ENCODE results near the gene BCL2L15. TPM values are rescaled to one million over a fixed set of nuclear protein-coding genes. Genes with fewer than 3 reads are reported as not detected.
"Not testable (repeated sequence)": the region's sequence is repeated elsewhere in the genome, so short reads cannot be mapped to it uniquely, and the experiment has no call there.

Gene BCL2L15
- total RNA-seq, 1 donor from 2014 or later: 3.7 TPM

DNA sequence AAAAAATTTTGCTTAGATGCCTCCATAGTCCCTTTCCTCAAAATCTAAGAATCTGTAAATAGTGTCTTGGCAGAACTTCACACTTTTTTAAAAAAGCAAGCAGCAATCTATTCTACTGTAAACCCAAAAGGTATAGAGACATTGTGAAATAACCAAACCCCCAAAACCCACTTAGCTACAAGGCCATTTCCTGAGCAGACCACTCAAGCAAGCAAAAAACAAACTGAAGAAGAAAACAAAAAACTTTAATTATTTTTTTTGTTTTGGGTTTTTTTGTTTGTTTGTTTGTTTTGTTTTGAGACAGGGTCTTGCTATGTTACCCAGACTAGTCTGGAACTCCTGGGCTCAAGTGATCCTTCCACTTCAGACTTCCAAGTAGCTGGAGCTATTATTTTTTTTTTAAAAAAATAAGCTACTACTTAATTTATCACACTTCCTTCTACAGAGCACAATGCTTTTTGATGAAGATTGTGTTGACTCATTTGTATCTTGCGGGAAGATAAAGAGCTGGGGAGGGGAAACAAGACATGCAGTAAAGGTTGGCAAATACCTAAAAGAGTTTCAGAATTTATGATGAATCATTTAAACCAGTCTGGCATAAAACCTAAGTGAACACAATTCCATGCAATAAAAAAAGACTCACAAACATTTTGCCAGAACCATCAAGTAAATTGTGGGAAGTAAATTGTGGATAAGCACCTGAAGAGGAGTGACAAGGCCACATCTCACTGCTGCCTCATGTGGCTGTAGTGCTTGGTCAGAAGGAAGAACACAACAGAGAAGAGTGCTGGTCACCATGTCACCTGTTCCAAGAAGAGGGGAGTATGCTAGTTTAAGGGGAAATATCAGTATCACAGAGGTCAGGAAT, 13.1 kb downstream of the BCL2L15 start:
- intact Hi-C loops (cut with micrococcal nuclease): loop anchor here (5.0 kb wide), 1 partner anchor 37 kb away; no protein-coding TSS in a partner anchor

DNA sequence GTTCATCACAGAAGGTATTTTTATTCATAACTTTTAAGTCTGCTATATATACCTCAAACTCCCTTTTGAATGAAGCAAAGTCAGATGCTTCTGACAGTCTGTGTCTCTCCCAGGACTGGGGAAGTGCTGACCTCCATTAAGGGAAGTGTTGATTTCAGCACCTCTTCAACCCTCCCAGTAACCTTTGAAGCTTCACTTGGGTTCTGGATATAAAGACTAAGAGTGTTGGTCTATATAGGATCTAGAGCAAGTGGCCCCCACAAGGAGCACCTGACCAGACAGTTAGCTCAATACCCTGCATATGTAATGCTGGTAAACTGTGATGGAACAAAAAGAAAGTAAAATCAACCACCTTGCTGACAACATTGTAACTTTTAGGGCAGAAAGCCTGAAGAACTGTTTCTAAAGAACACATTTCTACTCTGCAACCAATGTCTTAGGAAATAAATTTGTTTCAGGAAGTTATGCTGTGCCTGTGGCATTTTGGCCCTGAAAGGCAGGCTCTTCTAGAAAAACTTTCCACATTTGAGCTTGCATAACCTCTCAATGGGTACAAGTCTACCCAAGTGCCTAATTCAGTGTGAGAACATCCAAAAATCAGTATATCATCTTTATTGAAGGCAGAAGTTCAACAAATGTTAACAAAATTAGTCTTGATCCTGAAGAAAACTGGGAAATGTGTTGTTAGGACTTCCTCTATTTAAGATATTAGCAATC, 15.0 kb downstream of the BCL2L15 start:
- intact Hi-C loops (cut with micrococcal nuclease): loop anchor here (5.0 kb wide), 1 partner anchor 35 kb away; no protein-coding TSS in a partner anchor

- intact Hi-C loops (cut with micrococcal nuclease): loop anchor here (1.0 to 5.0 kb wide), 5 partner anchors 34 to 481 kb away; partner anchors contain the start of genes DCLRE1B, MAGI3 and RSBN1
These were observed 15.7 kb downstream of the BCL2L15 start, which contains the start of gene PTPN22 for GRCh38 chr1:113871597-113872113. Gene PTPN22 (minus strand): TSS chr1:113871712.

DNA sequence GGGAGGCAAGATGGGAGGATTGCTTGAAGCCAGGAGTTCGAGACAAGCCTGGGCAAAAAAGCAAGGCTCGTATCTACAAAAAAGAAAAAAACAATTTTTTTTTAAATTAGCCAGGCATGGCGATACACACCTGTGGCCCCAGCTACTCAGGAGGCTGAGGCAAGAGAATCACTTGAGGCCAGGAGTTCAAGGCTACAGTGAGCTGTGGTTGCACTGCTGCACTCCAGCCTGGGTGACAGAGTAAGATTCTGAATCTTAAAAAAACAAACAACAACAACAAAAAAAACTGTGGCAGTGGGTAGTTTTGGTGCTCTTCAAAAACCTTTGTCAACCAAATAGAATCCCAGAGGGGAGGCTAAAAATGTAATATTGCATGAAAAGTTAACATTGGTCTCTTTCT, 16.6 kb downstream of the BCL2L15 start:
- intact Hi-C loops (cut with micrococcal nuclease): loop anchor here (1.0 to 5.0 kb wide), 5 partner anchors 33 to 480 kb away; partner anchors contain the start of genes DCLRE1B, MAGI3 and RSBN1

- intact Hi-C loops (cut with micrococcal nuclease): no loop called here
These were observed 18.8 kb downstream of the BCL2L15 start for GRCh38 chr1:113868387-113869083.

DNA sequence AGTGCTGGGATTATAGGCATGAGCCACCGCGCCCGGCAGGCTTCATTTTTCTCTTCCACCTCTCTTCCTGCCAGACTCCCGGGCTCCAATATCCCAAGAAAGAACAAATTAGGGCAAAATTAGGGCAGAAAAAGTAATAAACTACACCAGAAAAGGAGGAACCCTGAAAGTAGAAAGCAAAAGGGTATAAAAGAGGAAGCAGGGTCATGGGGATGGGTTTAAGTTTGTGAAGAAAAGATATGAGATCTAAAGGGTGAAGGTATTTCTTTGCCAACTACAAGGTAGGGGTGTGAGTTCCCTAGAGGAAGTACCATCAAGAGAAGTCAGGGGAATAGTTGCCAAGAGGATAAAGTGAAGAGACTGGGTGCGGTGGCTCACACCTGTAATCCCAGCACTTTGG, 25.7 kb downstream of the BCL2L15 start:
- intact Hi-C loops (cut with micrococcal nuclease): no loop called here

DNA sequence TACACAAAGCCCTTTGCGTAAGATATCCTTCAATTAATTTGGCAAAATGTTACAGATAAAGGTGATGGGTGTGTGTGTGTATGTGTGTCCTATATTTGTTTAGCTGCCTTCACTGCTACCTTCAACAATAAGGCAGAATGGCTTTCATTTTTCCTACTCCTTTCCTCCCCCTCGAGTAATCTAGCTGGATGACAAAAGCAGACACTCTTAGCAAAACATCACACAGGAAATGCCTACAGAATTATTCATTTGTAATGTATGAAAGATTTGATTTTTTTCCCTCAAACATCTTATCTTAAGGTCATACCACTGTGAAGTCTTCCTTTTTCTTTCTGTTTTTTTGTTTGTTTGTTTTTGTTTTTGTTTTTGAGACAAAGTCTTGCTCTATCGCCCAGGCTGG, 26.5 kb downstream of the BCL2L15 start:
- intact Hi-C loops (cut with micrococcal nuclease): no loop called here

GRCh38 chr1:113859478-113860175, 27.8 kb downstream of the BCL2L15 start:
- intact Hi-C loops (cut with micrococcal nuclease): no loop called here

GRCh38 chr1:113858982-113859381, 28.4 kb downstream of the BCL2L15 start:
- intact Hi-C loops (cut with micrococcal nuclease): no loop called here

- intact Hi-C loops (cut with micrococcal nuclease): no loop called here
These were observed 29.0 kb downstream of the BCL2L15 start for GRCh38 chr1:113858418-113858817.

DNA sequence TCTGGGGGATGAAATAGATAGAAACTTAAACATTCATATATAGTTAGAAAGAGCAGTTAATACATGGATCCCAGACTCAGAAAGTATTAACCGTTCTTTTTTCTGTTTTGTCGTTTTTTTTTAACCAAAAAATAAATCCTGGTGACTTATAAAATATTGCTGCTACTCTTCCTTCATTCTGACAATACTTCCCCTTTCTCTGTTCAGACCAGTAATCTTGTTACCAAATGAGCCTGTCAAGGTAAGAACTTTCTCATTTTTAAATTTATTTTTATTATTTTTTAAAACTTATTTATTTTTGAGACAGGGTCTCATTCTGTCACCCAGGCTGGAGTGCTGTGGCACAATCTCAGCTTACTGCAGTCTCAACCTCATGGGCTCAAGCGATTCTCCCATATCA, 29.6 kb downstream of the BCL2L15 start:
- intact Hi-C loops (cut with micrococcal nuclease): no loop called here

- intact Hi-C loops (cut with micrococcal nuclease): no loop called here
These were observed 31.0 kb downstream of the BCL2L15 start for GRCh38 chr1:113856401-113856790.

DNA sequence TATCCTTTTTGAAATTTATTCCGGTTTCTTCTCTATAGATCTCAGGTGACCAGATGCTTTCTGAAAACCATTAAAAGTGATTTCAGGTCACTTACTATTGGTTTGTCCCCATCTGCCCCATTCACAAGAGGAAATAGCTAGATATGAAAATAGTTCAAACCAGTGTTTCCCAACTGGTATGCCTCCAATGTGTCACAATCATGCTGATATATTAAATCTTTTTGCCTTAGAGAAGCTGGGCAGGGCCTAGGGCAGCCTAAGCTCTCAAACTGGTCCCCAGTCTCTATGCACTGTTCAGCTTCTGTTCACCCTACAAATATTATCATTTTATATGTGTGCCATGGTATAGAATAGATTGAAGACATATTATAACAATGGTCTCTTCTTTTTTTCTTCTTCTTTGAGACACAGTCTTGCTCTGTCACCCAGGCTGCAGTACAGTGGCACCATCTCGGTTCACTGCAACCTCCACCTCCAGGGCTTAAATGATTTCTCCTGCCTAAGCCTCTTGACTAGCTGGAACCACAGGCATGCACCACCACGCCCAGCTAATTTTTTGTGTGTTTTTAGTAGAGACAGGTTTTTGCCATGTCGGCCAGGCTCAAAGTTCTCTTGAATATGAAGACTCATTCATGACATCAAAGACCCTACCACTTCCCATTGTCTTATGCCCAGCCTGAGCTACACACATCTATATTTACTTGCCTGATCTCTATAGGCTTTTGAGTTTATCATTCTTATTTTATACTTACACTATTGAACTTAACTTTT, 31.6 kb downstream of the BCL2L15 start:
- intact Hi-C loops (cut with micrococcal nuclease): no loop called here

DNA sequence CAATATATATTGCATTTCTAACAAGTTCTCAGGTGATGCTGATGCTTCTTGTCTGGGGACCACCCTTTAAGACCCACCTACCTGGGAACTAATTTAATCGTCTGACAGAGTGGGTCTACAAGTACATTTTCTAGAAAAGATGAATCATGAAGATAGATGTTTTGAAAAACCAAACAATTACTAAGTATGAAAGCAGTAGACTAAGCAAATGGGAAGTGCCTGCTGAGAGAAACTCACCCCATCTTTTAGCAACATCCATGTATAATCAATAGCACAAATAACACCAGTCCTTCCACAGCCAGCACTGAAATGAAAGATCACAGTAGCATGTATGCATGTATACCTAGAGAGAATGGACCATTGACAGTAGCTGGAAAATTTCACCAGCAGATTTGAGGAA, 33.1 kb downstream of the BCL2L15 start:
- intact Hi-C loops (cut with micrococcal nuclease): no loop called here

- intact Hi-C loops (cut with micrococcal nuclease): not testable (repeated sequence)
These were observed 34.7 kb downstream of the BCL2L15 start for GRCh38 chr1:113852694-113853093.

DNA sequence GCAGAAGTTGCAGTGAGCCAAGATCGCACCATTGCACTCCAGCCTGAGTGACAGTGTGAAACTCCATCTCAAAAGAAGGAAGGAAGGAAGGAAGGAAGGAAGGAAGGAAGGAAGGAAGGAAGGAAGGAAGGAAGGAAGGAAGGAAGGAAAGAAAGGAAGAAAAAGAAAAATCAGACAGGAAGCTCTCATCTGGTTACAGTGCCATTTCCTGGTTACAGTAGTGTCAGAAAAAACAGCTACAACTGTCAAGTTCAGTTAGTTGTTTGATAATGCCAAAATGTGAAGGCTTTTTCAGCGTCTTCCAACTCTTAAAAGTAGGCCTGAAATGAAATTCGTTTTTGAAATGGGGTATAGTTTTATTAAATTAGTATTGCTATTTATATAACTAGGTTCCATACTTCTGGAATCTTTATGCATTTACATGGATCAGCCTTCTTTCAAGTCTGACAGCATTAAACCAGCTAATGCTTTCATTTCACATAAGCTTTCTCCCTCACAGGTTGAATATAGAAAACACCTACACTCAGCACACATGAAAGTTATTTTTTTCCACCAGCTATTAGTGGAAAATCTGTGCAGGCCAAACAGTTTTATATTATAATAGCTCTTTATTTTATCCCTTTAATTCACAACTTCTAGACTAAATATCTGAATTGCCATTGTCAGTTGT, 37.1 kb downstream of the BCL2L15 start:
- intact Hi-C loops (cut with micrococcal nuclease): no loop called here

GRCh38 chr1:113849072-113849471, 38.3 kb downstream of the BCL2L15 start:
- intact Hi-C loops (cut with micrococcal nuclease): no loop called here

GRCh38 chr1:113846391-113847035, 40.9 kb downstream of the BCL2L15 start:
- intact Hi-C loops (cut with micrococcal nuclease): no loop called here

DNA sequence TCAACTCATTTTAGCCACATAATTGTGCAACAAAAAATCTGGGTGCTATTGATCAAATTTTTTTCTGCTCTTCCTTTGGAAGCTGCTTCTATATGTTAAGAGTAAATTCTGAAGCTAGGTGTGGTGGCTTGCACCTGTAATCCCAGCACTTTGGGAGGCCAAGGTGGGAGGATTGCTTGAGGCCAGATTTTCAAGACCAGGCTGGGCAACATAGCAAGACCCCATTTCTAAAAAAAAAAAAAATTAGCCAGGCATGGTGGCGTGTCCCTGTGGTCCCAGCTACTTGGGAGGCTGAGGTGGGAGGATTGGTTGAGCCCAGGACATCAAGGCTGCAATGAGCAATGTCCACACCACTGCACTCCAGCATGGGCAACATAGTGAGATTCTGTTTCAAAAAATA, 50.8 kb downstream of the BCL2L15 start:
- intact Hi-C loops (cut with micrococcal nuclease): loop anchor here (2.0 to 5.0 kb wide), 3 partner anchors 36 to 446 kb away; partner anchors contain the start of gene PTPN22
